NOMO-1 treated with dmso at 0.1 percent for 144 hours (cell line): ENCODE measurements around the gene ATP1B4.
"Not testable (repeated sequence)": the region's sequence is repeated elsewhere in the genome, so short reads cannot be mapped to it uniquely, and the experiment has no call there.

ENCODE experiments used
- DNase-seq: peaks from one replicate; lab custom pipeline; 2025; ENCODE audit not compliant: unreplicated experiment; lab: John Stamatoyannopoulos, UW

The ATP1B4 gene

GRCh38 chrX:120361764-120362305 is at the start of gene ATP1B4:
ATP1B4 (plus strand) TSS chrX:120362089; CDS start chrX:120362169, 80 bp downstream.
- DNase-seq, result no peak

- DNase-seq, result no peak
Observed at GRCh38 chrX:120315776-120316175, 46.1 kb upstream of the ATP1B4 start.

- no peak for DNase-seq
Observed at GRCh38 chrX:120316587-120317283, 45.2 kb upstream of the ATP1B4 start.

- DNase-seq, result no peak
Observed at GRCh38 chrX:120318411-120318810, 43.5 kb upstream of the ATP1B4 start.

GRCh38 chrX:120321520-120322281 is 40.2 kb upstream of the ATP1B4 start:
- no peak for DNase-seq

- DNase-seq, result no peak
Observed at GRCh38 chrX:120331116-120331515, 30.8 kb upstream of the ATP1B4 start.

- no peak for DNase-seq
Observed at GRCh38 chrX:120332394-120332793, 29.5 kb upstream of the ATP1B4 start.

- DNase-seq, result no peak
Observed at GRCh38 chrX:120334151-120334550, 27.7 kb upstream of the ATP1B4 start.

- DNase-seq, result no peak
Observed at GRCh38 chrX:120334603-120335002, 27.3 kb upstream of the ATP1B4 start.

GRCh38 chrX:120335289-120335688 is 26.6 kb upstream of the ATP1B4 start:
- no peak for DNase-seq

- no peak for DNase-seq
Observed at GRCh38 chrX:120336899-120337298, 25.0 kb upstream of the ATP1B4 start.

GRCh38 chrX:120344566-120344965 is 17.3 kb upstream of the ATP1B4 start:
- DNase-seq, result not testable (repeated sequence)

- no peak for DNase-seq
Observed at GRCh38 chrX:120350450-120351138, 11.3 kb upstream of the ATP1B4 start.

- DNase-seq, result no peak
Observed at GRCh38 chrX:120356084-120356483, 5.8 kb upstream of the ATP1B4 start.

- no peak for DNase-seq
Observed at GRCh38 chrX:120357186-120357585, 4.7 kb upstream of the ATP1B4 start.

GRCh38 chrX:120358737-120359456 is 3.0 kb upstream of the ATP1B4 start:
- no peak for DNase-seq

GRCh38 chrX:120365320-120365719 is 3.4 kb downstream of the ATP1B4 start:
- no peak for DNase-seq

- DNase-seq, result no peak
Observed at GRCh38 chrX:120365968-120366367, 4.1 kb downstream of the ATP1B4 start.

- no peak for DNase-seq
Observed at GRCh38 chrX:120366794-120367193, 4.9 kb downstream of the ATP1B4 start.

- DNase-seq, result no peak
Observed at GRCh38 chrX:120367402-120368109, 5.7 kb downstream of the ATP1B4 start.
